HG03565 (cell line): ENCODE data around the gene RAB3GAP1.
"Not testable (repeated sequence)": the region's sequence is repeated elsewhere in the genome, so short reads cannot be mapped to it uniquely, and the experiment has no call there.

Experiments
- ATAC-seq: cut with Tn5 transposase; IDR thresholded peaks from one replicate; pipeline ENCODE4 v1.9.1; 2021; ENCODE audit warnings: mild to moderate bottlenecking, moderate library complexity; ENCODE audit not compliant: unreplicated experiment

RAB3GAP1 gene

GRCh38 chr2:135052042-135052876 lies at the start of gene RAB3GAP1:
RAB3GAP1 (plus strand) TSS chr2:135052292; CDS start chr2:135052308, 16 bp downstream.
- peak; percentile 71 for ATAC-seq

- ATAC-seq: no peak
Measured at GRCh38 chr2:135002836-135003235, 49.3 kb upstream of the RAB3GAP1 start.

GRCh38 chr2:135004005-135004746 lies 47.9 kb upstream of the RAB3GAP1 start:
- peak; percentile 76 for ATAC-seq

GRCh38 chr2:135005753-135006152 lies 46.3 kb upstream of the RAB3GAP1 start:
- no peak for ATAC-seq

- ATAC-seq: no peak
Measured at GRCh38 chr2:135009339-135009738, 42.8 kb upstream of the RAB3GAP1 start.

GRCh38 chr2:135010200-135010942 lies 41.7 kb upstream of the RAB3GAP1 start:
- ATAC-seq: no peak

GRCh38 chr2:135011633-135012032 lies 40.5 kb upstream of the RAB3GAP1 start:
- no peak for ATAC-seq

GRCh38 chr2:135021618-135022017 lies 30.5 kb upstream of the RAB3GAP1 start:
- ATAC-seq: no peak

- ATAC-seq: no peak
Measured at GRCh38 chr2:135022952-135023880, 28.9 kb upstream of the RAB3GAP1 start.

- ATAC-seq: no peak
Measured at GRCh38 chr2:135023886-135024485, 28.1 kb upstream of the RAB3GAP1 start.

GRCh38 chr2:135029481-135030134 lies 22.5 kb upstream of the RAB3GAP1 start:
- no peak for ATAC-seq

- ATAC-seq: no peak
Measured at GRCh38 chr2:135030826-135031225, 21.3 kb upstream of the RAB3GAP1 start.

- not testable (repeated sequence) for ATAC-seq
Measured at GRCh38 chr2:135033216-135033615, 18.9 kb upstream of the RAB3GAP1 start.

- no peak for ATAC-seq
Measured at GRCh38 chr2:135037831-135038230, 14.3 kb upstream of the RAB3GAP1 start.

GRCh38 chr2:135043345-135043744 lies 8.7 kb upstream of the RAB3GAP1 start:
- ATAC-seq: no peak

- ATAC-seq: no peak
Measured at GRCh38 chr2:135047300-135047699, 4.8 kb upstream of the RAB3GAP1 start, which contains the start of gene MAP3K19. MAP3K19 (minus strand) TSS chr2:135047447; CDS start chr2:135024647, 22,800 bp downstream.

- no peak for ATAC-seq
Measured at GRCh38 chr2:135048122-135048521, 4.0 kb upstream of the RAB3GAP1 start.

GRCh38 chr2:135050132-135050531 lies 2.0 kb upstream of the RAB3GAP1 start:
- no peak for ATAC-seq

- no peak for ATAC-seq
Measured at GRCh38 chr2:135050684-135051083, 1.4 kb upstream of the RAB3GAP1 start.
